Lower lobe of right lung (tissue), 2 donors: ENCODE results near the gene EFHC2. TPM values are rescaled to one million over a fixed set of nuclear protein-coding genes. Genes with fewer than 3 reads are reported as not detected.
A peak's percentile ranks its signal among the peaks of the same experiment; 100 is the strongest.

Experiments used
- ATAC-seq, 2 donors: fragments of 200-7000 bp; cut with Tn5 transposase; one replicate each; pipeline ENCODE4 v1.9.1; 2020 to 2022; ENCODE audit warnings: mild to moderate bottlenecking in 2 of 2, moderate library complexity in 2 of 2
- DNase-seq: peaks from one replicate; pipeline ENCODE4 v3.0.0-alpha.2; 2020
- H3K27ac ChIP-seq: fragments of 200-600 bp; one replicate; pipeline ENCODE4 v1.8.0; 2022
- H3K27me3 ChIP-seq: fragments of 200-600 bp; one replicate; pipeline ENCODE4 v1.8.0; 2022; ENCODE audit warnings: low read depth
- H3K36me3 ChIP-seq: fragments of 200-600 bp; one replicate; pipeline ENCODE4 v1.8.0; 2022; ENCODE audit warnings: mild to moderate bottlenecking
- H3K4me1 ChIP-seq: fragments of 200-600 bp; one replicate; pipeline ENCODE4 v1.8.0; 2022
- H3K4me3 ChIP-seq: fragments of 200-600 bp; one replicate; pipeline ENCODE4 v1.8.0; 2022; ENCODE audit warnings: mild to moderate bottlenecking
- H3K9me3 ChIP-seq: fragments of 200-600 bp; one replicate; pipeline ENCODE4 v1.8.0; 2022
- CTCF ChIP-seq: fragments of 200-600 bp; IDR thresholded peaks from one replicate; pipeline ENCODE4 v1.8.0; 2022; ENCODE audit warnings: antibody characterized with exemption, mild to moderate bottlenecking
- intact Hi-C: fragments of 100-400 bp; cut with DNase I; formaldehyde crosslinking; loops from one replicate; pipeline ENCODE4 v1.11.0; 2022
- total RNA-seq: library from RNA; stranded (reverse); fragmentation: NEBNext Ultra II Directional; extraction: Animal tissue kit (Norgen Biotek cat#: 25700); gene quantifications from one replicate; pipeline ENCODE4 v1.2.1, GENCODE V29; 2021
- donor health status: DM: no; HTN: yes; CAD: no; lungs with severe emphysema.

Gene EFHC2
- total RNA-seq, 1 donor from 2014 or later: 2.5 TPM

GRCh38 chrX:44349561-44349960 is 6.1 kb upstream of the EFHC2 start:
- no peak for ATAC-seq

DNA sequence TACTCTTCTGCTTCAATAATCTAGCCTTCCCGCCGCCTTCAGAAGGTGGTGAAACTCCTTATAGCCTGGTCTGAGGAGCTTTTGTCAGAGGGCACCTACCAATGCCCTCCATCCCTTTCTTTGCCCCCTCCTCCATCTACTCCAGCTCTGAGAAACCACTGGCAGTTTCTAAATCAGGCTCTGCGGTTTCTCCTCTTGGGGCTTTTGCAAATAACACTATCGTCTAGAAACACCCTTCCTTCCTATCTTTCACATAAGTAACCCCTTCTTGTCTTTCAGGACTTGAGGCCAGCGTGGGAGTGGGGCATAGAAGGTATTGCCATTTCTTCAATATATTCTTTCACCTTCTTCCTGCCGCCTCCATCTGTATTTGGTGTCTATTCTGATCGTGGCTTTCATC is 1.2 kb upstream of the EFHC2 start:
- peak overlapping the region; percentile 41 for H3K4me3 ChIP-seq
- ATAC-seq (no peak), DNase-seq (no peak)
- no peaks in the 10 kb centered on the region for H3K4me1 ChIP-seq
- intact Hi-C loops: no loop called here
- H3K36me3 ChIP-seq: no peaks in the 10 kb centered on the region
- H3K27ac ChIP-seq: no peak overlapping the region
- no peak for TF ChIP-seq CTCF
- H3K27me3 ChIP-seq: no peaks in the 10 kb centered on the region
- no peaks in the 10 kb centered on the region for H3K9me3 ChIP-seq

More at GRCh38 chrX:44349561-44349960, 6.1 kb upstream of the EFHC2 start:
- Histone ChIP-seq H3K9me3 (no peaks in the 10 kb centered on the region), H3K36me3 (no peaks in the 10 kb centered on the region), H3K27me3 (no peaks in the 10 kb centered on the region), H3K4me1 (no peaks in the 10 kb centered on the region), H3K4me3 (no peak overlapping the region), H3K27ac (no peak overlapping the region)
- DNase-seq: no peak
- no peak for TF ChIP-seq CTCF
- intact Hi-C loops: no loop called here

GRCh38 chrX:44344194-44344593 is 722 bp upstream of the EFHC2 start:
- peak; percentile 52 for DNase-seq
- peak overlapping the region; percentile 6 for H3K27ac ChIP-seq
- H3K4me1 ChIP-seq: no peaks in the 10 kb centered on the region
- no peaks in the 10 kb centered on the region for H3K9me3 ChIP-seq
- no peaks in the 10 kb centered on the region for H3K27me3 ChIP-seq
- peak; percentile 38 to 76 for ATAC-seq
- TF ChIP-seq CTCF: no peak
- peak overlapping the region; percentile 41 for H3K4me3 ChIP-seq
- H3K36me3 ChIP-seq: no peaks in the 10 kb centered on the region
- intact Hi-C loops: no loop called here

DNA sequence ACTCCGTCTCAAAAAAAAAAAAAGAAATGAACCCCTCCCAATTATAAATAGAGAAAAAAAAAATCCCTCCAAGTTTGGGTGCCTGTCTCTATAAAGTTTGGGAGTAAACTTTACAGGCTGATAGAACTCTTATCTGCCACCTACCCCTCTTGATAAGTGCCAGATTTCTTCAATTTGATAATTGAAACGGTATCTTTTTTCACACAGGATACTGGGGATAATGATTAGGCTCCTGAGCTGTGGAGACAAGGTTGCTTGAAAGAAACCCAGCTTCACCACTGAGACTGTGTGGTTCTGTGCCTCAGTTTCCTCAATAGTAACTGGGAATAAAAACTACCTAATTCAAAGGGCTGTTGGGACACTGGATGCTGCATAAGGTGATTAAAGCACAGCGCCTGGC is 606 bp downstream of the EFHC2 start:
- Histone ChIP-seq H3K4me3 (no peak overlapping the region), H3K4me1 (no peaks in the 10 kb centered on the region), H3K27me3 (no peaks in the 10 kb centered on the region), H3K9me3 (no peaks in the 10 kb centered on the region), H3K27ac (no peak overlapping the region), H3K36me3 (no peaks in the 10 kb centered on the region)
- intact Hi-C loops: no loop called here
- TF ChIP-seq CTCF: no peak
- ATAC-seq: no peak
- DNase-seq: no peak

GRCh38 chrX:44338361-44338760 is 5.1 kb downstream of the EFHC2 start:
- no peak for TF ChIP-seq CTCF
- ATAC-seq: no peak
- no peak for DNase-seq
- H3K27ac ChIP-seq: no peak overlapping the region
- intact Hi-C loops: no loop called here
- H3K9me3 ChIP-seq: no peaks in the 10 kb centered on the region
- no peaks in the 10 kb centered on the region for H3K27me3 ChIP-seq
- no peaks in the 10 kb centered on the region for H3K36me3 ChIP-seq
- H3K4me3 ChIP-seq: no peak overlapping the region
- H3K4me1 ChIP-seq: no peaks in the 10 kb centered on the region

DNA sequence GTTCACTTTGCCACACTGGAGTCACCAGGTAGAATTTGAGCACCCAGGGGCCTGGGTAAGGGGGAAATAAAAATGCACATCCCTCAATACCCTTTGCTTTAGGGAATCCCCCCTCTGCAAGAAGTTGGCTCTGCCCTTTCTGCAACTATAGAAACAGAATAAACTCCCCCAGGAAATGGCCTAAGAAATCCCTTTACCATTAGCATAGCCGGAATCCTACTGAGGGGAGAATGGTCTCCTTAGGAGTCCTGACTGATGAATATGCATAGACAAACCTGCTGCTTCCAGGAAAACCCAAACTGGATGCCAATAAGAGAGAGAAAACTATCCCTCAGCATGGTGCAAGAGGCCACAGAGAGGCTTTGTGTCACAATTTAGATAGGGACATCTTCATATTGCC is 11.0 kb downstream of the EFHC2 start:
- no peak for DNase-seq
- no peak overlapping the region for H3K27ac ChIP-seq
- TF ChIP-seq CTCF: no peak
- no peak for ATAC-seq
- no peak overlapping the region for H3K4me3 ChIP-seq
- no peaks in the 10 kb centered on the region for H3K9me3 ChIP-seq
- H3K36me3 ChIP-seq: no peaks in the 10 kb centered on the region
- no peaks in the 10 kb centered on the region for H3K27me3 ChIP-seq
- intact Hi-C loops: no loop called here
- H3K4me1 ChIP-seq: no peaks in the 10 kb centered on the region
